ES-I3 (cell line): ENCODE data around the gene TPCN2.

Source experiments
- H3K36me3 ChIP-seq: 2 replicates; pipeline ENCODE4 v1.6.1; 2013; ENCODE audit warnings: mild to moderate bottlenecking, low read length, control low read depth, moderate library complexity; ENCODE audit not compliant: insufficient read depth
- H3K4me1 ChIP-seq: 2 replicates; pipeline ENCODE4 v1.6.1; 2013; ENCODE audit warnings: mild to moderate bottlenecking, control low read depth, low read length; ENCODE audit not compliant: insufficient read depth
- H3K9ac ChIP-seq: 2 replicates; pipeline ENCODE4 v1.6.1; 2013; ENCODE audit warnings: low read depth, mild to moderate bottlenecking, low read length, moderate library complexity
- H3K9me3 ChIP-seq: 2 replicates; pipeline ENCODE4 v1.6.1; 2013; ENCODE audit warnings: mild to moderate bottlenecking, low read length, moderate library complexity; ENCODE audit not compliant: control insufficient read depth, insufficient read depth

The TPCN2 gene

GRCh38 chr11:69162505-69162904, 113.8 kb downstream of the TPCN2 start:
- no peak overlapping the region for H3K9ac ChIP-seq
- H3K4me1 ChIP-seq: no peaks in the 10 kb centered on the region; the same call in 1 of the 2 replicates
- H3K36me3 ChIP-seq: no peaks in the 10 kb centered on the region
- H3K9me3 ChIP-seq: peaks cover 4% of the 10 kb centered on the region; the same call in 1 of the 2 replicates

GRCh38 chr11:69163842-69164241, 115.1 kb downstream of the TPCN2 start:
- H3K9ac ChIP-seq: no peak overlapping the region
- no peaks in the 10 kb centered on the region; the same call in 1 of the 2 replicates for H3K4me1 ChIP-seq
- H3K9me3 ChIP-seq: peaks cover 4% of the 10 kb centered on the region
- no peaks in the 10 kb centered on the region for H3K36me3 ChIP-seq

GRCh38 chr11:69164824-69165223, 116.1 kb downstream of the TPCN2 start:
- no peaks in the 10 kb centered on the region; the same call in 1 of the 2 replicates for H3K4me1 ChIP-seq
- peaks cover 4% of the 10 kb centered on the region for H3K9me3 ChIP-seq
- H3K36me3 ChIP-seq: no peaks in the 10 kb centered on the region
- no peak overlapping the region for H3K9ac ChIP-seq

GRCh38 chr11:69165775-69166174, 117.0 kb downstream of the TPCN2 start:
- no peak overlapping the region for H3K9ac ChIP-seq
- H3K36me3 ChIP-seq: no peaks in the 10 kb centered on the region
- H3K4me1 ChIP-seq: no peaks in the 10 kb centered on the region; the same call in 1 of the 2 replicates
- H3K9me3 ChIP-seq: peaks cover 4% of the 10 kb centered on the region

- H3K9ac ChIP-seq: no peak overlapping the region
- peaks cover 4% of the 10 kb centered on the region for H3K9me3 ChIP-seq
- no peaks in the 10 kb centered on the region; the same call in 1 of the 2 replicates for H3K4me1 ChIP-seq
- no peaks in the 10 kb centered on the region for H3K36me3 ChIP-seq
Observed at GRCh38 chr11:69166218-69167115, 117.7 kb downstream of the TPCN2 start.

- Histone ChIP-seq H3K9ac (no peak overlapping the region), H3K36me3 (no peaks in the 10 kb centered on the region), H3K4me1 (no peaks in the 10 kb centered on the region; the same call in 1 of the 2 replicates), H3K9me3 (peaks cover 7% of the 10 kb centered on the region)
Observed at GRCh38 chr11:69167130-69167915, 118.6 kb downstream of the TPCN2 start.

GRCh38 chr11:69167916-69168691, 119.4 kb downstream of the TPCN2 start:
- Histone ChIP-seq H3K4me1 (no peaks in the 10 kb centered on the region; the same call in 1 of the 2 replicates), H3K9me3 (peaks cover 7% of the 10 kb centered on the region), H3K36me3 (no peaks in the 10 kb centered on the region), H3K9ac (no peak overlapping the region)

GRCh38 chr11:69169479-69169878, 120.7 kb downstream of the TPCN2 start:
- Histone ChIP-seq H3K36me3 (no peaks in the 10 kb centered on the region), H3K4me1 (no peaks in the 10 kb centered on the region; the same call in 1 of the 2 replicates), H3K9ac (no peak overlapping the region), H3K9me3 (peaks cover 5% of the 10 kb centered on the region)

GRCh38 chr11:69170704-69171103, 122.0 kb downstream of the TPCN2 start:
- Histone ChIP-seq H3K9me3 (peaks cover 5% of the 10 kb centered on the region), H3K4me1 (no peaks in the 10 kb centered on the region; the same call in 1 of the 2 replicates), H3K36me3 (no peaks in the 10 kb centered on the region), H3K9ac (no peak overlapping the region)

- Histone ChIP-seq H3K4me1 (no peaks in the 10 kb centered on the region), H3K36me3 (no peaks in the 10 kb centered on the region), H3K9me3 (peaks cover 5% of the 10 kb centered on the region), H3K9ac (no peak overlapping the region)
Observed at GRCh38 chr11:69171476-69172240, 122.9 kb downstream of the TPCN2 start.

- Histone ChIP-seq H3K9ac (no peak overlapping the region), H3K36me3 (no peaks in the 10 kb centered on the region), H3K9me3 (peaks cover 5% of the 10 kb centered on the region), H3K4me1 (no peaks in the 10 kb centered on the region)
Observed at GRCh38 chr11:69172674-69173073, 123.9 kb downstream of the TPCN2 start.

GRCh38 chr11:69173331-69173730, 124.6 kb downstream of the TPCN2 start:
- Histone ChIP-seq H3K9me3 (peaks cover 5% of the 10 kb centered on the region), H3K9ac (no peak overlapping the region), H3K4me1 (no peaks in the 10 kb centered on the region), H3K36me3 (no peaks in the 10 kb centered on the region)

- no peaks in the 10 kb centered on the region for H3K4me1 ChIP-seq
- H3K36me3 ChIP-seq: no peaks in the 10 kb centered on the region
- peaks cover 5% of the 10 kb centered on the region for H3K9me3 ChIP-seq
- H3K9ac ChIP-seq: no peak overlapping the region
Observed at GRCh38 chr11:69173925-69174581, 125.3 kb downstream of the TPCN2 start.
